K562 (cell line): Measurements from ENCODE around the gene CD46. TPM values are rescaled to one million over a fixed set of nuclear protein-coding genes. Genes with fewer than 3 reads are reported as not detected.

ENCODE experiments used
- BHLHE40 ChIP-seq: IDR thresholded peaks from 2 replicates; pipeline ENCODE4 v1.6.1; 2011; ENCODE audit warnings: low read length, improper control_type of control experiment
- CTCF ChIP-seq, 3 experiments: IDR thresholded peaks in 2 of 3; conservative IDR thresholded peaks in 1 of 3; 2 replicates each; pipeline ENCODE4 v1.5.1; 2011 to 2012; ENCODE audit warnings: low read length in 3 of 3, mild to moderate bottlenecking in 3 of 3, control low read depth in 2 of 3, improper control_type of control experiment in 1 of 3, inconsistent platforms in 1 of 3, low read depth in 1 of 3, mixed read lengths in 1 of 3, moderate library complexity in 1 of 3; ENCODE audit not compliant: insufficient read depth in 2 of 3
- ETS2 ChIP-seq: IDR thresholded peaks from 2 replicates; pipeline ENCODE4 v1.6.1; 2016; ENCODE audit warnings: borderline replicate concordance, missing genetic modification characterization, mild to moderate bottlenecking, moderate library complexity, missing compliant biosample characterization; ENCODE audit not compliant: poor library complexity, severe bottlenecking
- HMGXB4 ChIP-seq: sonication (generic); formaldehyde crosslinking; IDR thresholded peaks from 2 replicates; pipeline ENCODE4 v1.8.1; 2023; ENCODE audit warnings: mild to moderate bottlenecking, missing genetic modification reagents
- KDM1A ChIP-seq, 2 experiments: fragments of 450-650 bp; IDR thresholded peaks; 2 replicates each; pipeline ENCODE4 v1.6.1; 2016; ENCODE audit warnings: mild to moderate bottlenecking in 2 of 2
- NCOA4 ChIP-seq: fragments of 450-650 bp; IDR thresholded peaks from 2 replicates; pipeline ENCODE4 v1.6.1; 2018; ENCODE audit warnings: mild to moderate bottlenecking; ENCODE audit not compliant: partially characterized antibody
- PHB2 ChIP-seq: fragments of 450-650 bp; IDR thresholded peaks from 2 replicates; pipeline ENCODE4 v1.6.1; 2017; ENCODE audit warnings: low read depth
- SMARCB1 ChIP-seq: IDR thresholded peaks from 2 replicates; pipeline ENCODE4 v1.6.1; 2011; ENCODE audit warnings: improper control_type of control experiment, low read depth; ENCODE audit not compliant: insufficient read length
- SOX6 ChIP-seq: fragments of 450-650 bp; IDR thresholded peaks from 2 replicates; pipeline ENCODE4 v1.6.1; 2014; ENCODE audit warnings: mild to moderate bottlenecking
- ZBED1 ChIP-seq: IDR thresholded peaks from 2 replicates; pipeline ENCODE4 v1.6.1; 2014
- ZBTB40 ChIP-seq, 2 experiments: fragments of 450-650 bp in 1 of 2; sonication (generic) in 1 of 2; formaldehyde crosslinking in 1 of 2; IDR thresholded peaks; 2 replicates each; pipeline versions ENCODE4 v1.7.1 to v1.9.0; 2016 to 2022; ENCODE audit warnings: inconsistent platforms in 1 of 2, mild to moderate bottlenecking in 1 of 2, missing genetic modification reagents in 1 of 2
- ZBTB49 ChIP-seq: sonication (generic); formaldehyde crosslinking; IDR thresholded peaks from 2 replicates; pipeline ENCODE4 v1.8.0; 2022; ENCODE audit warnings: missing genetic modification reagents, mild to moderate bottlenecking, borderline replicate concordance
- polyA plus RNA-seq, 8 experiments: library from polyadenylated mRNA; depleted of rRNA in 4 of 8; stranded (reverse) in 5 of 8; unstranded in 3 of 8; fragments of >200 nt; fragmentation: Nextera tagmentation in 2 of 8; fragmentation: Illumina TruSeq in 1 of 8; extraction: Ambion mirVana in 2 of 8; extraction: Trizol in 1 of 8; gene quantifications; 2 replicates each; pipeline versions ENCODE4 v1.2.1 to v1.2.3, GENCODE V29; 2011 to 2014; ENCODE audit warnings: inconsistent platforms in 1 of 8, missing spikeins in 1 of 8
- total RNA-seq, 7 experiments: library from RNA; depleted of rRNA in 6 of 7; stranded (reverse); fragments of >200 nt in 6 of 7; fragmentation: Illumina TruSeq in 2 of 7; extraction: Trizol in 2 of 7; gene quantifications; 2 replicates each; pipeline versions ENCODE4 v1.2.1 to v1.2.3, GENCODE V29; 2011 to 2021; ENCODE audit warnings: low replicate concordance in 1 of 7

CD46 gene
- total and polyA plus RNA-seq, 9 of the 15 experiments (the other 6 are each of a cell fraction or from before 2014, with no cell fraction given), result 87.9 to 374 (median 156) TPM

- peak; percentile 84 for TF ChIP-seq ZBTB40 (IDR thresholded peaks at IDR 0.05)
- TF ChIP-seq ZBTB40 (CRISPR knock-in tag; IDR thresholded peaks at IDR 0.05), result no peak
- no peak for TF ChIP-seq SMARCB1
- no peak for TF ChIP-seq PHB2
- peak in 2 of 3 experiments; percentile 2 to 4; a peak in 1 of 6 replicates for TF ChIP-seq CTCF (IDR thresholded peaks at IDR 0.05 in 2 of 3, conservative IDR thresholded peaks at IDR 0.05 in 1 of 3; ENCODE audit: insufficient read depth in 2 of 3, low read depth in 1 of 3, low read length in 3 of 3)
- TF ChIP-seq NCOA4, result no peak
- 0 out of 2 replicates have a peak, but pooled peaks have one; percentile 42 for TF ChIP-seq SOX6
- TF ChIP-seq ETS2 (tag), result no peak
- TF ChIP-seq KDM1A (IDR thresholded peaks at IDR 0.05), result no peak
- TF ChIP-seq BHLHE40, result no peak; the same call in 1 of the 2 replicates
- no peak for TF ChIP-seq HMGXB4 (CRISPR knock-in tag)
- TF ChIP-seq ZBTB49 (CRISPR knock-in tag), result no peak
- no peak for TF ChIP-seq ZBED1
Observed at GRCh38 chr1:207751790-207752455, at the start of gene CD46 (continued).
